OCI-LY1 (cell line): ENCODE data around the gene SLC6A2.

Experiments used
- H2AFZ ChIP-seq: fragments of 200-600 bp; sonication (generic), shearing (Covaris generic); 2 replicates; pipeline ENCODE4 v1.6.0; 2014; ENCODE audit warnings: antibody characterized with exemption, mild to moderate bottlenecking, low read length
- H3F3A ChIP-seq: fragments of 200-600 bp; sonication (generic), shearing (Covaris generic); 2 replicates; pipeline ENCODE4 v1.6.0; 2014; ENCODE audit warnings: mild to moderate bottlenecking, antibody characterized with exemption, low read length, moderate library complexity; ENCODE audit not compliant: insufficient read depth
- H3K27ac ChIP-seq: fragments of 200-600 bp; sonication (generic); 2 replicates; pipeline ENCODE4 v1.5.1; 2014; ENCODE audit warnings: low read length, mixed run types, mild to moderate bottlenecking, low read depth; ENCODE audit not compliant: poor library complexity, severe bottlenecking
- H3K27me3 ChIP-seq: fragments of 200-600 bp; sonication (generic); 2 replicates; pipeline ENCODE4 v1.6.0; 2014; ENCODE audit warnings: antibody characterized with exemption, mild to moderate bottlenecking, low read length, moderate library complexity; ENCODE audit not compliant: insufficient read depth
- H3K36me3 ChIP-seq: fragments of 200-600 bp; sonication (generic); 2 replicates; pipeline ENCODE4 v1.6.1; 2014; ENCODE audit warnings: mild to moderate bottlenecking, antibody characterized with exemption, low read length, moderate library complexity, mixed read lengths; ENCODE audit not compliant: insufficient read depth
- H3K4me1 ChIP-seq: fragments of 200-600 bp; sonication (generic); 2 replicates; pipeline ENCODE4 v1.5.1; 2014; ENCODE audit warnings: mild to moderate bottlenecking, low read length, moderate library complexity; ENCODE audit not compliant: insufficient read depth, severe bottlenecking
- H3K4me2 ChIP-seq: fragments of 200-600 bp; sonication (generic), shearing (Covaris generic); 2 replicates; pipeline ENCODE4 v1.6.1; 2014; ENCODE audit warnings: low read length
- H3K4me3 ChIP-seq: fragments of 200-600 bp; sonication (generic); 2 replicates; pipeline ENCODE4 v1.5.1; 2014; ENCODE audit warnings: low read length, low read depth, mild to moderate bottlenecking, mixed read lengths; ENCODE audit not compliant: poor library complexity, severe bottlenecking
- H3K79me2 ChIP-seq: fragments of 200-600 bp; shearing (Covaris generic); 2 replicates; pipeline ENCODE4 v1.6.1; 2016; ENCODE audit warnings: mixed run types, low read length, mixed read lengths; ENCODE audit not compliant: insufficient read depth
- H3K9ac ChIP-seq: fragments of 200-600 bp; sonication (generic), shearing (Covaris generic); 2 replicates; pipeline ENCODE4 v1.6.1; 2014; ENCODE audit warnings: mild to moderate bottlenecking, low read length, mixed read lengths
- H3K9me2 ChIP-seq: fragments of 200-600 bp; sonication (generic), shearing (Covaris generic); 2 replicates; pipeline ENCODE4 v1.6.1; 2014; ENCODE audit warnings: low read depth, mild to moderate bottlenecking, low read length, mixed read lengths
- H3K9me3 ChIP-seq: fragments of 200-600 bp; shearing (Covaris generic); 2 replicates; pipeline ENCODE4 v1.6.1; 2014; ENCODE audit warnings: low read length, mixed read lengths
- H4K20me1 ChIP-seq: fragments of 200-600 bp; sonication (generic), shearing (Covaris generic); 2 replicates; pipeline ENCODE4 v1.6.0; 2016; ENCODE audit warnings: mild to moderate bottlenecking, low read length; ENCODE audit not compliant: insufficient read depth
- CTCF ChIP-seq: fragments of 200-600 bp; sonication (generic), shearing (Covaris generic); IDR thresholded peaks from 2 replicates; pipeline ENCODE4 v1.5.1; 2017; ENCODE audit warnings: mild to moderate bottlenecking, antibody characterized with exemption, low read length, moderate library complexity, mixed read lengths
- EZH2 ChIP-seq: fragments of 200-600 bp; sonication (generic), shearing (Covaris generic); IDR thresholded peaks from 2 replicates; pipeline ENCODE4 v1.8.0; 2017; ENCODE audit warnings: borderline replicate concordance, mixed run types, mild to moderate bottlenecking, antibody characterized with exemption, low read length, moderate library complexity, mixed read lengths

The SLC6A2 gene

GRCh38 chr16:55682086-55682485 is 26.3 kb downstream of the SLC6A2 start:
- Histone ChIP-seq H3K4me3 (no peak overlapping the region), H3K9me3 (no peaks in the 10 kb centered on the region), H3K36me3 (no peaks in the 10 kb centered on the region), H3K9ac (no peak overlapping the region), H4K20me1 (no peaks in the 10 kb centered on the region), H3K4me2 (no peak overlapping the region), H3K4me1 (no peaks in the 10 kb centered on the region), H3F3A (no peaks in the 10 kb centered on the region), H3K27ac (no peak overlapping the region), H3K27me3 (no peaks in the 10 kb centered on the region), H2AFZ (no peak overlapping the region), H3K9me2 (no peaks in the 10 kb centered on the region), H3K79me2 (no peaks in the 10 kb centered on the region)
- TF ChIP-seq EZH2 (no peak), CTCF (no peak)

GRCh38 chr16:55685973-55686372 is 30.2 kb downstream of the SLC6A2 start:
- Histone ChIP-seq H3K36me3 (no peaks in the 10 kb centered on the region), H3K79me2 (no peaks in the 10 kb centered on the region), H3K4me1 (no peaks in the 10 kb centered on the region), H4K20me1 (no peaks in the 10 kb centered on the region), H2AFZ (no peak overlapping the region), H3K4me2 (no peak overlapping the region), H3K4me3 (no peak overlapping the region), H3F3A (no peaks in the 10 kb centered on the region), H3K9me3 (no peaks in the 10 kb centered on the region), H3K9me2 (no peaks in the 10 kb centered on the region), H3K9ac (no peak overlapping the region), H3K27ac (no peak overlapping the region), H3K27me3 (no peaks in the 10 kb centered on the region)
- TF ChIP-seq CTCF (no peak), EZH2 (no peak)

GRCh38 chr16:55686671-55687070 is 30.9 kb downstream of the SLC6A2 start:
- H3K27me3 ChIP-seq, result no peaks in the 10 kb centered on the region
- no peak overlapping the region for H3K4me2 ChIP-seq
- no peak overlapping the region for H2AFZ ChIP-seq
- no peaks in the 10 kb centered on the region for H3F3A ChIP-seq
- no peaks in the 10 kb centered on the region for H3K9me2 ChIP-seq
- H4K20me1 ChIP-seq, result no peaks in the 10 kb centered on the region
- no peaks in the 10 kb centered on the region for H3K4me1 ChIP-seq
- TF ChIP-seq EZH2, result no peak
- no peak for TF ChIP-seq CTCF
- no peaks in the 10 kb centered on the region for H3K36me3 ChIP-seq
- no peak overlapping the region for H3K4me3 ChIP-seq
- no peaks in the 10 kb centered on the region for H3K79me2 ChIP-seq
- no peaks in the 10 kb centered on the region for H3K9me3 ChIP-seq
- H3K9ac ChIP-seq, result no peak overlapping the region
- no peak overlapping the region for H3K27ac ChIP-seq
